Thyroid gland (tissue), 4 donors: ENCODE data around the gene CD46.

Source experiments
- POLR2A ChIP-seq, 2 donors: fragments of 450-650 bp; IDR thresholded peaks; one replicate each; pipeline ENCODE4 v1.6.1; 2017; ENCODE audit warnings: antibody characterized with exemption in 2 of 2, mild to moderate bottlenecking in 2 of 2, moderate library complexity in 1 of 2
- TF ChIP-seq, protein P1 (sequence below), 6 experiments: fragments of 200-600 bp in 3 of 6; fragments of 450-650 bp in 3 of 6; sonication (generic) in 3 of 6; IDR thresholded peaks; one replicate each; pipeline ENCODE4 v1.5.1; 2016 to 2019; ENCODE audit warnings: antibody characterized with exemption in 6 of 6, mild to moderate bottlenecking in 2 of 6, inconsistent platforms in 1 of 6, moderate library complexity in 1 of 6

DNA sequence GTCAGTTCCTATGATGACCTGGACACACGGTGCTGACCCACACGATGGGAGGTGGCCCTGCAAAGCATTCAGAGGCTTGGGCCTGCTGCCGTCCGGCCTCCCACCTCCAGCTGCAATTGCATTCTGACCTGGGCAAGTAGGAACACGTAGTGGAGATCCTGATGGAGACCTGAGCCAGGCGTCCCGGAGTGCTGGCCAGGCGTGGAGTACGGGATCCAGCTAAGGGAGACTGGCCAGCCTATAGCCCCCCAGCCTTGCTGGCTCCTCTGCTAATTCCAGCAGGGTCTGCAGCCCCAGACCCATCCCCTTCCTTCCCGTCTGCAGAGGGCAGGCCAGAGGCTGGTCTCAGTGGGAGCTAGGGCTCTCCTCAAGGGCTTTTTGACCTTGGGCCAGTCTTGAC is 11.2 kb downstream of the CD46 start:
- TF ChIP-seq, protein P1, sequence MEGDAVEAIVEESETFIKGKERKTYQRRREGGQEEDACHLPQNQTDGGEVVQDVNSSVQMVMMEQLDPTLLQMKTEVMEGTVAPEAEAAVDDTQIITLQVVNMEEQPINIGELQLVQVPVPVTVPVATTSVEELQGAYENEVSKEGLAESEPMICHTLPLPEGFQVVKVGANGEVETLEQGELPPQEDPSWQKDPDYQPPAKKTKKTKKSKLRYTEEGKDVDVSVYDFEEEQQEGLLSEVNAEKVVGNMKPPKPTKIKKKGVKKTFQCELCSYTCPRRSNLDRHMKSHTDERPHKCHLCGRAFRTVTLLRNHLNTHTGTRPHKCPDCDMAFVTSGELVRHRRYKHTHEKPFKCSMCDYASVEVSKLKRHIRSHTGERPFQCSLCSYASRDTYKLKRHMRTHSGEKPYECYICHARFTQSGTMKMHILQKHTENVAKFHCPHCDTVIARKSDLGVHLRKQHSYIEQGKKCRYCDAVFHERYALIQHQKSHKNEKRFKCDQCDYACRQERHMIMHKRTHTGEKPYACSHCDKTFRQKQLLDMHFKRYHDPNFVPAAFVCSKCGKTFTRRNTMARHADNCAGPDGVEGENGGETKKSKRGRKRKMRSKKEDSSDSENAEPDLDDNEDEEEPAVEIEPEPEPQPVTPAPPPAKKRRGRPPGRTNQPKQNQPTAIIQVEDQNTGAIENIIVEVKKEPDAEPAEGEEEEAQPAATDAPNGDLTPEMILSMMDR (IDR thresholded peaks at IDR 0.05): no peak
- TF ChIP-seq POLR2A (IDR thresholded peaks at IDR 0.05): no peak
